ENCODE data around the gene DCT.
"Not testable (repeated sequence)": the region's sequence is repeated elsewhere in the genome, so short reads cannot be mapped to it uniquely, and the experiment has no call there.

The DCT gene

GRCh38 chr13:94479616-94480015 lies at the start of gene DCT:
TSS of gene DCT (minus strand) at chr13:94479682. CDS start at chr13:94479255, 427 bp downstream.
- Histone ChIP-seq H3K9me3 (ENCODE audit: severe bottlenecking) (peaks cover 5% of the 10 kb centered on the region), H3K4me3 (ENCODE audit: low read depth, low read length) (peak within 1 kb of the TSS; percentile 42), H3K36me3 (no peaks in the 10 kb centered on the region), H3K27ac (peak within 1 kb of the TSS; percentile 96), H3K27me3 (ENCODE audit: insufficient read depth, low read depth, severe bottlenecking) (no peaks in the 10 kb centered on the region)
- DNase-seq = peak; percentile 90
- no peak for TF ChIP-seq CTCF (IDR thresholded peaks at IDR 0.05; ENCODE audit: low read depth, low read length)

- not testable (repeated sequence) for H3K36me3 ChIP-seq; H3K4me3 ChIP-seq (ENCODE audit: low read depth, low read length); H3K27me3 ChIP-seq (ENCODE audit: insufficient read depth, low read depth, severe bottlenecking); DNase-seq; H3K27ac ChIP-seq
- H3K9me3 ChIP-seq (ENCODE audit: severe bottlenecking) = peaks cover 11% of the 10 kb centered on the region
- TF ChIP-seq CTCF (IDR thresholded peaks at IDR 0.05; ENCODE audit: low read depth, low read length) = 0 out of 2 replicates have a peak, but pooled peaks have one; percentile 9
Measured at GRCh38 chr13:94526956-94527355, 47.5 kb upstream of the DCT start.

- H3K27ac ChIP-seq = no peak overlapping the region
- TF ChIP-seq CTCF (IDR thresholded peaks at IDR 0.05; ENCODE audit: low read depth, low read length) = no peak
- no peak for DNase-seq
- peaks cover 8% of the 10 kb centered on the region for H3K9me3 ChIP-seq (ENCODE audit: severe bottlenecking)
- H3K27me3 ChIP-seq (ENCODE audit: insufficient read depth, low read depth, severe bottlenecking) = no peaks in the 10 kb centered on the region
- H3K36me3 ChIP-seq = no peaks in the 10 kb centered on the region
- no peak overlapping the region for H3K4me3 ChIP-seq (ENCODE audit: low read depth, low read length)
Measured at GRCh38 chr13:94525781-94526180, 46.3 kb upstream of the DCT start.

GRCh38 chr13:94524407-94524806 lies 44.9 kb upstream of the DCT start:
- Histone ChIP-seq H3K36me3 (no peaks in the 10 kb centered on the region), H3K9me3 (ENCODE audit: severe bottlenecking) (peaks cover 6% of the 10 kb centered on the region), H3K27me3 (ENCODE audit: insufficient read depth, low read depth, severe bottlenecking) (no peaks in the 10 kb centered on the region), H3K4me3 (ENCODE audit: low read depth, low read length) (no peak overlapping the region), H3K27ac (no peak overlapping the region)
- DNase-seq = no peak
- no peak for TF ChIP-seq CTCF (IDR thresholded peaks at IDR 0.05; ENCODE audit: low read depth, low read length)

GRCh38 chr13:94520001-94520400 lies 40.5 kb upstream of the DCT start:
- peaks cover 9% of the 10 kb centered on the region for H3K9me3 ChIP-seq (ENCODE audit: severe bottlenecking)
- no peak overlapping the region for H3K27ac ChIP-seq
- H3K4me3 ChIP-seq (ENCODE audit: low read depth, low read length) = no peak overlapping the region
- H3K36me3 ChIP-seq = no peaks in the 10 kb centered on the region
- no peaks in the 10 kb centered on the region for H3K27me3 ChIP-seq (ENCODE audit: insufficient read depth, low read depth, severe bottlenecking)
- no peak for TF ChIP-seq CTCF (IDR thresholded peaks at IDR 0.05; ENCODE audit: low read depth, low read length)
- no peak for DNase-seq

GRCh38 chr13:94516456-94516855 lies 37.0 kb upstream of the DCT start:
- H3K9me3 ChIP-seq (ENCODE audit: severe bottlenecking) = peaks cover 6% of the 10 kb centered on the region
- no peak for TF ChIP-seq CTCF (IDR thresholded peaks at IDR 0.05; ENCODE audit: low read depth, low read length)
- H3K36me3 ChIP-seq = no peaks in the 10 kb centered on the region
- no peak for DNase-seq
- H3K4me3 ChIP-seq (ENCODE audit: low read depth, low read length) = no peak overlapping the region
- no peaks in the 10 kb centered on the region for H3K27me3 ChIP-seq (ENCODE audit: insufficient read depth, low read depth, severe bottlenecking)
- H3K27ac ChIP-seq = no peak overlapping the region
